DND-41 (cell line): ENCODE measurements around the gene AKAP5.

Experiments
- ATAC-seq: fragments of 200-7000 bp; cut with Tn5 transposase; 3 replicates; pipeline ENCODE4 v1.9.1; 2021; ENCODE audit warnings: low read depth; ENCODE audit not compliant: insufficient read depth
- DNase-seq: peaks from one replicate; pipeline ENCODE4 v3.0.0-alpha.2; 2020
- H2AFZ ChIP-seq: 2 replicates; pipeline ENCODE4 v1.6.0; 2012; ENCODE audit warnings: low read depth, low read length
- H3K27ac ChIP-seq: 2 replicates; pipeline ENCODE4 v1.5.1; 2012; ENCODE audit warnings: low read length, inconsistent platforms
- H3K27me3 ChIP-seq: fragments of 200-600 bp; sonication (generic); 2 replicates; pipeline ENCODE4 v1.6.0; 2012; ENCODE audit warnings: low read length, mild to moderate bottlenecking, inconsistent platforms; ENCODE audit not compliant: insufficient read depth, poor library complexity
- H3K36me3 ChIP-seq: 2 replicates; pipeline ENCODE4 v1.5.1; 2012; ENCODE audit warnings: low read length, inconsistent platforms; ENCODE audit not compliant: insufficient read depth
- H3K4me1 ChIP-seq: 2 replicates; pipeline ENCODE4 v1.5.1; 2012; ENCODE audit warnings: mild to moderate bottlenecking, low read length; ENCODE audit not compliant: insufficient read depth
- H3K4me2 ChIP-seq: 2 replicates; pipeline ENCODE4 v1.6.0; 2012; ENCODE audit warnings: mild to moderate bottlenecking, moderate library complexity, low read length, inconsistent platforms; ENCODE audit not compliant: insufficient read depth
- H3K4me3 ChIP-seq, 2 experiments: fragments of 200-600 bp in 1 of 2; shearing (Covaris generic) in 1 of 2; 2 replicates each; pipeline ENCODE4 v1.5.1; 2012 to 2016; ENCODE audit warnings: inconsistent platforms in 2 of 2, low read length in 2 of 2, mild to moderate bottlenecking in 2 of 2, low read depth in 1 of 2, moderate library complexity in 1 of 2
- H3K79me2 ChIP-seq: 2 replicates; pipeline ENCODE4 v1.6.0; 2012; ENCODE audit warnings: low read length, inconsistent platforms; ENCODE audit not compliant: insufficient read depth
- H3K9ac ChIP-seq: 2 replicates; pipeline ENCODE4 v1.6.0; 2012; ENCODE audit warnings: low read depth, mild to moderate bottlenecking, inconsistent platforms, low read length, moderate library complexity
- H3K9me3 ChIP-seq: 2 replicates; pipeline ENCODE4 v1.5.1; 2012; ENCODE audit warnings: low read length, moderate library complexity, mild to moderate bottlenecking, inconsistent platforms; ENCODE audit not compliant: insufficient read depth, severe bottlenecking
- H4K20me1 ChIP-seq: 2 replicates; pipeline ENCODE4 v1.6.0; 2012; ENCODE audit warnings: low read length; ENCODE audit not compliant: insufficient read depth
- CTCF ChIP-seq: IDR thresholded peaks from 2 replicates; pipeline ENCODE4 v1.5.1; 2012; ENCODE audit warnings: borderline replicate concordance, low read length, moderate library complexity, mild to moderate bottlenecking; ENCODE audit not compliant: poor library complexity, severe bottlenecking; ENCODE audit errors: extremely low read depth
- EZH2 ChIP-seq: IDR thresholded peaks from 3 replicates; pipeline ENCODE4 v1.6.1; 2012; ENCODE audit warnings: borderline replicate concordance, low read depth, mild to moderate bottlenecking, moderate library complexity, low read length, inconsistent platforms; ENCODE audit not compliant: severe bottlenecking

Gene AKAP5

GRCh38 chr14:64438181-64438841, 27.0 kb upstream of the AKAP5 start:
- H3K4me2 ChIP-seq: no peak overlapping the region

GRCh38 chr14:64439141-64439540, 26.2 kb upstream of the AKAP5 start:
- DNase-seq (no peak), ATAC-seq (no peak)
- H3K27me3 ChIP-seq: no peaks in the 10 kb centered on the region
- no peak overlapping the region for H3K4me2 ChIP-seq
- no peak overlapping the region for H3K4me3 ChIP-seq
- TF ChIP-seq EZH2 (no peak), CTCF (no peak)
- H3K9ac ChIP-seq: no peak overlapping the region
- 0 out of 2 replicates have a peak, but pooled peaks cover 4% of the 10 kb centered on the region for H4K20me1 ChIP-seq
- H3K27ac ChIP-seq: no peak overlapping the region
- no peak overlapping the region for H2AFZ ChIP-seq
- H3K4me1 ChIP-seq: no peaks in the 10 kb centered on the region
- peaks cover 95% of the 10 kb centered on the region for H3K36me3 ChIP-seq
- H3K9me3 ChIP-seq: no peaks in the 10 kb centered on the region
- no peaks in the 10 kb centered on the region for H3K79me2 ChIP-seq

More at GRCh38 chr14:64438181-64438841, 27.0 kb upstream of the AKAP5 start:
- Histone ChIP-seq H3K27me3 (no peaks in the 10 kb centered on the region), H3K4me3 (no peak overlapping the region), H2AFZ (no peak overlapping the region), H3K9ac (no peak overlapping the region), H3K4me1 (no peaks in the 10 kb centered on the region), H3K79me2 (no peaks in the 10 kb centered on the region), H3K36me3 (peaks cover 95% of the 10 kb centered on the region), H3K9me3 (no peaks in the 10 kb centered on the region), H4K20me1 (0 out of 2 replicates have a peak, but pooled peaks cover 4% of the 10 kb centered on the region), H3K27ac (no peak overlapping the region)
- TF ChIP-seq EZH2: no peak
- no peak for TF ChIP-seq CTCF
- ATAC-seq (no peak), DNase-seq (no peak)

- H3K27me3 ChIP-seq: no peaks in the 10 kb centered on the region
- TF ChIP-seq EZH2: no peak
- no peak for TF ChIP-seq CTCF
- no peak overlapping the region for H2AFZ ChIP-seq
- no peak for ATAC-seq
- no peaks in the 10 kb centered on the region for H3K9me3 ChIP-seq
- no peak overlapping the region for H3K4me2 ChIP-seq
- H3K36me3 ChIP-seq: peaks cover 95% of the 10 kb centered on the region
- no peaks in the 10 kb centered on the region for H3K4me1 ChIP-seq
- H3K27ac ChIP-seq: no peak overlapping the region
- no peaks in the 10 kb centered on the region for H3K79me2 ChIP-seq
- H3K9ac ChIP-seq: no peak overlapping the region
- H4K20me1 ChIP-seq: 0 out of 2 replicates have a peak, but pooled peaks cover 4% of the 10 kb centered on the region
- no peak overlapping the region for H3K4me3 ChIP-seq
- DNase-seq: no peak
Observed at GRCh38 chr14:64440494-64440893, 24.8 kb upstream of the AKAP5 start.
